HTERT RPE-1 (cell line): ENCODE measurements around the gene RCSD1.

Experiments used
- in situ Hi-C: fragments of 300-500 bp; cut with MboI; formaldehyde crosslinking; loops from 4 replicates; pipeline ENCODE4 v1.14.3; 2020; ENCODE audit warnings: low sequenced_read_pairs

Gene RCSD1

DNA sequence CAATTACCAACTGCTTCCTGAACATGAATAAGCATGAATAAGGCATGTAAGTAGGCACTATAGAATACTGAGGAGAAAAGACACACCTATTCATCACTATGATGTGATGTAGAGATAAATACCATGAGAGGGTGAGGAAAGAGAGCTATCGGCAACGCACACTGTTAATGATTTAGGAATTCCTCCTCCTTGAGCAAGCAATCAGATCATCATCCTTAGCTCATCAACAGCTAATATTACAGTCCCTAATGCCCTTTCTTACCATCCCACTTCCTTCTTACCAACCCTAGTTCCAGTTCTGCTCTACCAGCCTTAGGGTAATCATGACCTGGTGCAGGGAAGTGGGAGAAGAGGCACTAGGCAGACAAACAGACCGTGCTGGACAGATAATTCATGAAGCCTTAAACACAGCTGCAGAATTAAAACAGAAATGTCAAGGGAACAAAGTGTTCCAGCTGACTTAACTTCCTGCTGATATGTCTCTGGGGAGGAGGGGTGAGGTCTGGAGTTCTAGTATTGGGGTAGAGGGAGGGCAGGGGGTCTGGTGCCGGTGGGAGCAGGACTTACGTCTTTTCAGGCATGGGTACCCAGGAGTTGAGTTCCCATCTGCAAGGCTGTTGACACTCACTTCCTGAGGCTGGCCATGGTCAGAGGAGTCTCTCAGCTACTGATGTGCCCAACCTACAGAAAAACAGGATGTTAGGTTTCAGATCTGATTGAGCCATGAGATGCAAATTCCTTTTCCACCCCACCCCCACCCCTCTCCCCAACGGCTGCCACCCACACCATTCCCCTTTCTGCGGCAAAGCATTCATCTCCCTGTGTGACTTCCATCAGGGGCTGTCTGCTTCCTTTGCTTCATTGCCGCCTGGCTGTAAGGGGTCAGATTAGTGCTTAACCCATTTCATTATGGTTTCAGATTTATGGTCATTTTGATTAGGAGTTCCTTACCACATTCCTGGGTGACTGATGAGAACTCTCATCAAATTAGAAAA lies 12.6 kb upstream of the RCSD1 start:
- in situ Hi-C loops = no loop called here

DNA sequence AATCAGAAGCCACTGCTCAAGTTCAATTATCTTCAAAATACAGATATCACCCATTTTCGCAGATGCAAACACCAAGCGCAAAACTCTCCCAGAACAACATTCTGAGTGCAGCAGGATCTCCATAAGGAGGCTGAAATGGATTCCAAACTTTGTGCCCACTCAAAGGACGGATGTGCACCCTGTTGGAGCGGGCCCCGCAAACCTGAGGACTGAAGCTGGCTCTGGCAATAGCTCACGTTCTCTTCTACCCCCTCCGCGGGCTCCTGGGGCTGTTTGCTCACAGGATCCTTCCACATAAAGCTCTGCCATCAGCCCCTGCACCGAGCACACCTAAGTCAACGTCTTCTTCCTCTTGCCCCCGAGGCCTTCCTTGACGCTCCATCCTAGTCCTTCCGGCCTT lies 11.7 kb upstream of the RCSD1 start:
- in situ Hi-C loops = no loop called here

DNA sequence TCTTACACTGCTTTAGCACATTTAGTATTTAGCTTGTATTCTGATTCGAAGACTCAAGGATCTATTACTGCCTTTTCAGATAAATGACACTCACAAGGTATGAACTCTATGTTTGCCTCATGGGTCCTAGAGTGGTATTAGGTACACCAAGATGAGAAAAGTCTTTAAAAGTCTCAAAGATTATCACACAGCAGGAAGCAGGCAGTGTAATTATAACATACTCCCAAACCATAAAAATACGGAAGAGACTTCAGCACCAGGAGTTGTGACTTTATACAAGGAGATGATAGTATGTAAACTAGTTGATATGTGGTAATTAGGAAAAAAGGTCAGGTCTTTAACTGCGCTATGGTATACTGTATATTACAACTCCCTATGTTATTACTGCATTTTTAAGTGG lies 11.2 kb upstream of the RCSD1 start:
- in situ Hi-C loops = no loop called here

DNA sequence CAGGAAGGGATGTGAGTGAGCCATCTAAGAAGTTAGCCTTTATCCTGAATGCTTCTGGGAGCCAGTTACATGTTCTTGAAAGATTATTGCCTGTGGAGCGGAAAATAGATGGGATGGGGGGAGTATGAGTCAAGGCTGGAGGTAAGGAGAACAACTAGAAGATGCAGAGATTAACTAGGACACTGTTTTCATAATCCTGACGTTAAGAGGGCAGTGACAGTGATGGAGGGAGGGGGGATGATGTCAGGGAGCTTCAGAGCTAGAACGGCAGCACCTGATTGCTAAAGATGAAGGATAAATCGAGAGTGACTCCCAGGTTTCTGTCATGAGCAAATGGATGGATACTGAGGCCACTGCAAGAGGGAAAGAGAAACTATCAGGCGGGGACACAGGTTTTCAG lies 10.0 kb upstream of the RCSD1 start:
- in situ Hi-C loops = no loop called here

DNA sequence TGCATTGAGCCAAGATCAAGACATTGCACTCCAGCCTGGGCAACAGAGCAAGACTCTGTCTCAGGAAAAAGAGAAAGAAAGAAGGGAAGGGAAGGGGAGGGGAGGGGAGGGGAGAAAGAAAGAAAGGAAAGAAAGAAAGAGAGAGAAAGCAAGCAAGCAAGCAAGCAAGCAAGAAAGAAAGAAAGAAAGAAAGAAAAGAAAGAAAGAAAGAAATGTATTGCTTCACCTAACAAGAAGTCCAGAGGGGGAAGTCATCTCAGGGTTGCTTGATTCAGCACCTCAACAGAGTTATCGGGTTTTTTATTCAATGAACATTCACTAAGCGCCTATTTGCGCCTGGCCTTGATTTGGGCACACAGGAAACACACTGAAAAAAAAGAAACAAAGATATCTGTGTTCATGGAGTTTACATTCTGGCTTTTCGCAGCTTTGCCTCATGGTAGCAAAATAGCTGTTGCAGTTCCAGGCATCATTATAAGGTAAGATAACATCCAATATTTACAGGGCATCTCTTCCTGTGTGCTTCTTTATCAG lies 8.2 kb upstream of the RCSD1 start:
- in situ Hi-C loops = no loop called here

DNA sequence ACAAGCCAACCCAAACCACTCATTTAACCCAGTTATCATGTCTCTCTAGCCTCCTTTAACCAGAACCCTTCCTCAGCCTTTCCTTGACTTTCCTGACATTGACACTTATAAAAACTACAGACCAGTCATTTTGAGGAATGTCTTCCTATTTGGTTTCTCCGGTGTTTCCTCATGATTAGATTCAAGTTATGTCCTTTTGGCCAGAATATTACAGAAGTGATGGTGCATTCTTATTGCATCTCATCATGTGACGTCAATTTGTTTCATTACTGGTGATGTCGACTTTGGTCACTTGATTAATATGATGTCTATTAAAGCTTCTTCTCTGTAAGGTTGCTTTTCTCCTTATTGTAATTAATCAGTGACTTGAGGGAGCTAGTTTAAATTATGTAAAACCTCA lies 6.1 kb upstream of the RCSD1 start:
- in situ Hi-C loops = no loop called here

DNA sequence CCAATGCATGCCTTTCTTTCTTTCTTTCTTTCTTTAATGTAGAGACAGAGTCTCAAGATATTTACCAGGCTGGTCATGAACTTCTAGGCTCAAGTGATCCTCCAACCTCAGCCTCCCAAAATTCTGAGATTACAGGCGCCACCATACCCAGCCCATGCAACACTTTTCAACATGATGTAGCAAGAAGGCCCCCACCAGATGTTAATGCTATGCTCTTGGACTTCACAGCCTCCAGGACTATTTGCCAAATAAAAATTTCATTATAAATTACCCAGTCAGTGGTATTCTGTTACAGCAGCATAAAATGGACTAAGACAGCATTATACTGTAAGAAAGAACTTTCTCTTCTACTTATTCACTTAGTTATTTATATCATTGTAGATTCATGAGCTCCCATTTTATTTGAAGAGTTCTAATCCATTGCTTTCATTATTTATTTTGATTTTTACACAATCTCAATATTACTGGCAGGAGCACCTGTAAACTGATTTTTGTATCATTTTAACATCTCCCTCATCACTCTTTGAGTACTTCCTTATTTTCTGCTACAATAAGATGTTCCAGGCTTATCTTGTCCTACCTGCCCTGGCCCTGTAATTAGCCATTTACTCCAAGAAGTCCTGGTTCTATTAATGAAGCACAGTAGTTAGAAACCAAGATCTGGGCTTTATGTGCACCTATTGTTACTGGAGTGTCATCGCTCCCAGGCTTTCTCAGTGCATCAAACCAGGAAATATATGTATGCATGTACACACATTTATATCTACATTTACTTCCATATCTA lies 4.8 kb upstream of the RCSD1 start:
- in situ Hi-C loops = no loop called here

DNA sequence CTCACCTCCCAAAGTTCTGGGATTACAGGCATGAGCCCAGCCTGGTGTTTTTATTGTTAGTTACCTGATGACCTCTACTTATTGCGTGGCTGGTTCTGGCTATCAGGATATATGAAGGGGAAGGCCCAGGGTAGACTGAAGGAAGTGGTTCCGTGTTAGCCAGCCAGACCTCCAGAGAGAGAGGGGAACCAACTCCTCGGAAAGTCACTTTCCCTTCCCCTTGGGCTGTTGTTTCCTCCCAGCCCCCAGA lies 2.5 kb upstream of the RCSD1 start:
- in situ Hi-C loops = no loop called here

DNA sequence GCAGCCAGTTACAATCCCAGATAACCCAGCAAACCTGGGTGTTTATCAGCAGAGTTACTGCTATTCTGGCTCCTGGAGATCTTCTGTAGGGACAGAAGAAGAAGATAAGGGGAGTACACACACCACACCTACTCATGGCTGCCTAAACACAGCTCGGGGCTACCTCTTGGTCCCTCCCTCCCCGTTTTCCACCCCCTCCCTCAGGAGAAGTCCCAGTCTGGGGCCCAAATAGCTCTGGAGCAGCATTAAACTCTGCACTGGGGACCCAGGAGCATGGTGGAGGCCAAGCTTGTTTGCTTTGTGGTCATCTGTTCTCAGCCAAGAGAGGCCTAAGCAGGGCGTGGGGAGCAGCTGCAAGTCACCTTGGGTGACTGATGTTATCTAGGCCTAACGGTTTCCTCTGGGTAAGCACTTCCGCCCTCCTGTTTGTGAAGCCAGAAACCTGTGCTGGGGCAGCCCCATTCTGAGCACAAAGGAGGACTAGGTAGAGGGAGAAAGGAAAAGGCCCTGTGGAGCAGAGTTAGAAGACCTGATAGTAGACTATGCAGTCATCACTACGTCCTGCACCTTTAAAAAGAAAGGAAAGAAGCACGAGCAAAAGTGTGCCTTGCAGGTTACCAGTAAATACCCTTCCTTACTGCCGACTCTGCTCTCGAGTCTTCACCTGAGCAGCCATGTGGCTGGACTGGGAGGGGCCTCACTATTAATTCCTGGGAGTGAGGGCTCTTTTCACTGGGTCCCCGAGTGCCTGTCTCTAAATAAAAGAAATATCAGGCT lies 2.0 kb upstream of the RCSD1 start:
- in situ Hi-C loops = no loop called here

DNA sequence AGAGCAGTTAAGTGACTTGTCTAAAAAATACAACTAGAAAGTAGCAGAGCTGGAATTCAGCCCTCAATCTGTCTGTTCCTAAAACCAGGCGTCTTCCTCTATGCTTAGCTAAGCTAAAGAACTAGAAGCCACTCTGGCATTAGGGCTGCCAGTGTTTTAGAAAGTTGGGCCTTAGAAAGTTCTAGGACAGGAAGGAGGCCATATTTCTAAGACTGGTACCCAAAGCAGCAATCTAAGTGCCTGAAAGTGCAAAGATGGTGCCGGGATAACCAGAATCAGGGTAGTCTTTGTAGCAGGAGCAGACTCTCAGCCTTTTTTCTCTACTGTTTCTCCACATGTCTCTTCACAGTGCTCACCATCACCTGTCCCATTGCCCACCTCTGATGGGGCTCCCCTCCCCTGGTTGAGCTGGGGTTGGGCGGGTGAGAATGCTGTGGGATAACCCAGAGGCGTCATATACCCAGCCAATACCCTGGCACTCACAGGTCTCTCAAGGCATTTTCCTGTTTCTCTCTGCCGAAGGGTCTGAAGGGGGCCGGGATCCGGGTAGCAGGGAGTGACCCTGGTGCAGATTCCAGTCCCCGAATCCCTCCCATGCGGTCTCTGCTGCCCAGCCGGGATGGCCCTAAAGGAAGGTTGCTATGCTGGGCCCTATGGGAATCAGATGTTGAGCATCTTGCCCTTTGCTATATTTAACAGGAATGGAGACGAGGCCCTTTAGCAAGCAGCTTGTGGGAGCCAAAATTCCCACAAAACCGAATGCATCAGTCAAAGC lies 1.1 kb upstream of the RCSD1 start:
- in situ Hi-C loops = no loop called here

DNA sequence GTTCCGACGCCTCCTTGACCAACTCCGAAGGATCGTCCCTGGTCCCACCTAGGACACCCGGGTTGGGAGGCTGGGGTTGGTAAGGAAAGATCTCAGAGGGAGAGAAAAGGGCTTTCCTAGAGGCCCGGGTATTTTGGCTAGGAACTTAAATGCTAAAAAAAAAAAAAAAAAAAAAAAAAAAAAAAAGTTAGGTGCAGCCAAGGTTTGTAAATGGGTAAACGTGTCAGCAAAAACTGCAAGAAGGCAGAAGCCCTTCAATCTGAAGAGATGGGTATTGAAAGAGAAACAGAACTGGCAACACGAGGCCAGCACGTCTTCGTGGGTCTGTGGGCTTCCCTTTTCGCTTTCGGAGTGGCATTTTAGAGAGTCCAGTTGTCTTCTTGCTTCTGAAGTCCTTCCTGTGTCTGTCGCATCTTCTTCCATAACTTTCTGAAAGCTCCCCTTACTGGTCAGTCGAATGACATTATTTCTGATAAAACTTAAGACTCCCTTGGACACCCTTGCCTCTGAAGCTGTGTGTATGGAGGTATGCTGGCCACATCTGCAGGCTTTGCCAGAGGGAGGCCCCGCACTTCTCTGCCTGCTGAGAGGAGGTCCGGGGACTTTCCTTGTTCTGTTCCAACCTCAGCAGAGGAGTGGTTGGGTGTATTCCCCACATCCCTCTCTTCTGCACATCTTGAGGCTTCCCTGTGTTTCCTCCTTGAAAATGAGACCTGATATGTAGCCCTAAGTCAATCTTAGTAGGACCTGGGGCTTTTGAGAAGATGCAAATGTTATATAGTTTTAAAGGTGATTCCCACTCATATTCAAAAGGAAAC lies 745 bp downstream of the RCSD1 start:
- in situ Hi-C loops = no loop called here

DNA sequence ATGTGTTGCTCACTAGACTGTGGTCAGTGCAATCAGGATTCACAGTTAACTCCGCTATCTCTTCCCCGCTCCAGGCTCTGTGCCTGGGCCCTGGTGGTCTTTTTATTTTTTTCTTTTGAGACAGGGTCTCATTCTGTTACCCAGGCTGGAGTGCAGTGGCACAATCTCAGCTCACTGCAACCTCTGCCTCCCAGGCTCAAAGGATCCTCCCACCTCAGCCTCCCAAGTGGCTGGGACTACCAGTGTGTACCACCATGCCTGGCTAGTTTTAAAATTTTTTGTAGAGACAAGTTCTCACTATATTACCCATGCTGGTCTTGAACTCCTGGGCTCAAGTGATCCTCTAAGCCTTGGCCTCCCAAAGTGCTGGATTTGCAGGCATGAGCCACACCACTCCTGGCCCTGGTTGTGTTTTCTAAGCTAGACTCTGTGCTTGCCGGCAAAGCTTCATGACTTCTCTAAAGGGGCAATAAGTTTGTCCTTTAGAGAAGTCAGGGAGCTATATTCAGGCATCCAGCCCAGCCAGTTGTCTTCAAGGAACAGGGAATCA lies 1.4 kb downstream of the RCSD1 start:
- in situ Hi-C loops = no loop called here

DNA sequence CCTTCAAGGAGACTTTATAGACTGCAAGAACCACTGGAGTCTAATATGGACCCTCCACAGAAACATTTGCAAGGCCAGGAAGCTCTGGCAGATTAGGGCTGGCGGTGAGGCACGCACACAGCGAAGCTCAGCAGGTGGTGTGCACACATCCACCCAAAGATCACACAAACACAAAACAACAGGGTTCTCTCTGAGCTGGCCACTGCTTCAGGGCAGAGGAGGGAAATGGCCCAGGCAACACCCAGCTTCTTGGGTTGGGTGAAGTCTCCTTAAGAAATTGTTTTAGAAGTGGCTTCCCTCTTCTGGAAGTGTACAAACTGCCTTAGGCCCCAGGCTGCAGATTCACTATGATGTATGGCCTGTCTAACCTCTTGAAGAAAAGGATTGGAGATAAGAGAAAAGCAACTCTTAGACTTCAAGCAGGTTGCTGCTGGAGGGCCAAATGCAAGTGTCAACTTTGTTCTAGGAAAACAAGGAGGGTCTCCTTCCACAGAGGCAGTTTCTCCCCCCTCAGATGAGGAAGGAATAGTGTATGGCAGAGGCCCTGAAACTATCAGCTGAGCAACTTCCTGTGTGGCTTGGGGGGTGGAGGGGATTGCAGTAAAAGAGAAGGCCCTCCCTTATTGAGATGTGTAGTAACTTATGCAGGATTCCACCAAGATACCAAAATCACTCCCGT lies 2.0 kb downstream of the RCSD1 start:
- in situ Hi-C loops = no loop called here

DNA sequence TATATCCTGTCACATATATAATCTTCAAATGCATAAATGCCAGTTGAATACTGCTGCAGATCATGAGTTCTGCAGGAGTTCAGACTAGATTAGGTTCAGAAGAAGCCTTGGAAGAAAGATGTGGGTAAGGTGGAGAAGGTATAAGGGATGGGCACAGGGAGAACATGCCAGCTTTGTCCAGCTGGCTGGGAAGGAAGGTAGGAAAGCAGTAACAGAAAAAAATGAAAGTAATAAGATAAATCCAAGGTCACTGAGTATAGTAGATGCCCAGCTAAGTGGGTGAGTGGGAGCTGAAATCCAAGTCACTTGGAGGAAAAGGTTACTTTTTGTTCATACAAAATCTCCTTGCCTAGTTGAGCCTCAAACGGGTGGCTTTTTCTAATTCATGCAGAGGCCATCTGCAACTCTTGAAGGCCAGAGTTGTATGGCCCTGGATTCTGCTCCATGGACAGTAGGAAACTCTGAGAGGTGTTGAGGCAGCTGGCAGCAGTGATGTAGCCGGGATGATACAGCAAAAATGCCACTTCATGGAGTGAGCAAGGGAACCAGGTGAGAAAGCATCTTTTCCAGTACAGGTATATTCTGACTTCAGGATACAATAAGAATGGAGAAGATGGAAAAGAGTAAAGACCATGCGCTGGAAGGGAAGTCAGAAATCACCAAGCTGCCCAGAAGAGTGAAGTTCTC lies 3.4 kb downstream of the RCSD1 start:
- in situ Hi-C loops = no loop called here

DNA sequence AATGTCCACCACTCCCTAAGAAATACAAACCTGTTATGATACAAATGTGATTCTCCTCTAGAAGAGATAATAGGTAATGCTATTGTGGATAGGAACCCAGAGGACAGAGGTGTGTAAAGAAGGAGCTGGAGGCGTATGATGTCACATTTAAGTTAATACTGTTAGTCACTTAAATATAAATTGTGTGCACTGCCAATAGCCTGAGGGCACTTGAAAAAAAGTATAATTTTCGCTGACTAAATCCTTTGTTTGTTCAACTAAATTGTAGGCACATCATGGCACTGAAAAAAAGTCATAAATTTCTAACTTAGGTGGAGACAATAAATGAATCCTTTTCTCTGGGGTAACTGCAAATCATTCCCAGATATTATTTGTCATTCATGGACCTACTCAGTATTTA lies 4.4 kb downstream of the RCSD1 start:
- in situ Hi-C loops = no loop called here

DNA sequence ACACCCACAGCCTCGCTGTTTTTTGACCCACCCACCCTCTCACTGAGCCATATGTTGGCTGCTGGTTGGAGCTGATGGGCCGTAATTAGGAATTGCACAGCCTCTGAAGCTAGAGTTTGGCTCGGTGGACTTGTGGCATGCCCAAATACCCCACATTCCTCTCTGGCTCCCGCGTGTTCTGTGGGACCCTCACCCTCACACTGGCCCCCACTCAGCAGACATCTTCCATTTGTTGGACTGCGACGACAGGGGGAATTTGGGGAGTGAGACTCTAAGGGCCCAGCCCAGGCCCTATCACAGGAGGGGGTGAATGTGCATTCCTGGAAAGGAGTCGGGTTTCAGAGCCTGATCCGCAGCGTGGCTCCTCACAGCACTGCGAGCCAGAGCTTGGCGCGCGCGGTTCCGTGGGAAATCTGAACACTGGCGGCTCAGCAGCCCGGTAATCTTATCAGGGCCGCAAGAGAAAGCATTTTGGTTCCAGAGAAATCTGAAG lies 5.2 kb downstream of the RCSD1 start:
- in situ Hi-C loops = no loop called here

DNA sequence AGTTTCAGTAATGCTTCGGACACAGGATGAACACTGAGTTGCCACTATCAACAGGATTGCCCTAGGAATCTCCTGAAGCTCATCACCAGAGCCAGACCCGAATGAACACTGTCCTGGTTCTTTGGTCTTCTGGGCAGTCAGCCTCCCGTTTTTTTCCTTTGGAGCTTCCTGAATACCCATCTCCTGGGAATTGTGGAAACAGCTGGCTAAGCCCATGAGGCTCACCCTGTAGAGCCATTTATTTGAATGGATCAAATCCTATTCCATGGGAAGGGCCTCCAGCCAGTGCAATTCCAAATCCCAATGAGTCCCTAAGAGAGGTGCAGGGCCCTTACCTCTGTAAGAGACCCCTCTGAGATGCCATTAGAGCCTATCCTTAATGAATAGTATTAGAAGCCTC lies 5.9 kb downstream of the RCSD1 start:
- in situ Hi-C loops = no loop called here

DNA sequence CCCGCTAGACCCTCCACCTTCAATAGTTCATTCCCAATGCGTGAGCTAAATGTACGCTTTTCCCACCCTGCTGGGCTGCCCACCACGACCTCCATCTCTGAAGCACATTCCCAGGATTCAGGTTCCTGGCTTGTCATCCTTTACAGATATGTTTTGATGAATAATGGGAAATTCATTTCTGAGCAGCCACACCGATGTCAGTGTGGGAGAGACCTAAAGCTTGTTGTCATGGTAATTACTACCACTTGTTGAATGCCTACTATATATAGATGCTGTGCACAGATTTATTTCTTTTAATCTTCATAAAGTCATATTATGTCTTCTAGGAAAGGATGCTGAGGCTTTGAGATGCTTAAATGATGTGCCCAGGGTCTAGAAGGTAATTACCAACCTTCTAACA lies 8.0 kb downstream of the RCSD1 start:
- in situ Hi-C loops = no loop called here
